Lower lobe of right lung (tissue), 2 donors: ENCODE data around the gene COL23A1. TPM values are rescaled to one million over a fixed set of nuclear protein-coding genes. Genes with fewer than 3 reads are reported as not detected.

Experiments
- ATAC-seq, 2 donors: fragments of 200-7000 bp; cut with Tn5 transposase; one replicate each; pipeline ENCODE4 v1.9.1; 2020 to 2022; ENCODE audit warnings: mild to moderate bottlenecking in 2 of 2, moderate library complexity in 2 of 2
- DNase-seq: peaks from one replicate; pipeline ENCODE4 v3.0.0-alpha.2; 2020
- H3K27ac ChIP-seq: fragments of 200-600 bp; one replicate; pipeline ENCODE4 v1.8.0; 2022
- H3K27me3 ChIP-seq: fragments of 200-600 bp; one replicate; pipeline ENCODE4 v1.8.0; 2022; ENCODE audit warnings: low read depth
- H3K36me3 ChIP-seq: fragments of 200-600 bp; one replicate; pipeline ENCODE4 v1.8.0; 2022; ENCODE audit warnings: mild to moderate bottlenecking
- H3K4me1 ChIP-seq: fragments of 200-600 bp; one replicate; pipeline ENCODE4 v1.8.0; 2022
- H3K4me3 ChIP-seq: fragments of 200-600 bp; one replicate; pipeline ENCODE4 v1.8.0; 2022; ENCODE audit warnings: mild to moderate bottlenecking
- H3K9me3 ChIP-seq: fragments of 200-600 bp; one replicate; pipeline ENCODE4 v1.8.0; 2022
- intact Hi-C: fragments of 100-400 bp; cut with DNase I; formaldehyde crosslinking; loops from one replicate; pipeline ENCODE4 v1.11.0; 2022
- total RNA-seq: library from RNA; stranded (reverse); fragmentation: NEBNext Ultra II Directional; extraction: Animal tissue kit (Norgen Biotek cat#: 25700); gene quantifications from one replicate; pipeline ENCODE4 v1.2.1, GENCODE V29; 2021
- TF ChIP-seq, protein P1 (sequence below): fragments of 200-600 bp; IDR thresholded peaks from one replicate; pipeline ENCODE4 v1.8.0; 2022; ENCODE audit warnings: antibody characterized with exemption, mild to moderate bottlenecking
- donor health status: DM: no; HTN: yes; CAD: no; lungs with severe emphysema.

Gene COL23A1
- total RNA-seq, 1 donor from 2014 or later, result 1.2 TPM

DNA sequence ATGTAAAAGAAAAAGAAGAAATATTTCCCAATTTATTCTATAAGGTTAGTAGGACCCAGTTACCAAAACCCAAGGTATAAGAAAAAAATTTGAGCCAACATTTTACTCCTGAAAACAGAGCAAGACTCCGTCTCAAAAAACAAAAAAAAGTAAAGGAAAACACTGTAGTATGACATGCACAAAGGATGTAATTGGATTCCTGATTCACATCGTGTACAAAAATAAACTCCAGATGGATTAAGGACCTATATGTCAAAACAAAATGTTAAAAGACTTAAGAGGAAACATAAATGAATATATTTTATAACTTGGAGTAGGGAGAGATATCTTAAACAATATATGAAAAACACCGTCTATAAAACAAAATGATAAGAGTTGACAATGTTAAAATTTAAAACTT lies 371.4 kb downstream of the COL23A1 start:
- Histone ChIP-seq H3K27ac (no peak overlapping the region), H3K4me3 (no peak overlapping the region), H3K27me3 (no peaks in the 10 kb centered on the region), H3K36me3 (peaks cover 66% of the 10 kb centered on the region), H3K4me1 (peaks cover 13% of the 10 kb centered on the region), H3K9me3 (no peaks in the 10 kb centered on the region)
- TF ChIP-seq, protein P1, sequence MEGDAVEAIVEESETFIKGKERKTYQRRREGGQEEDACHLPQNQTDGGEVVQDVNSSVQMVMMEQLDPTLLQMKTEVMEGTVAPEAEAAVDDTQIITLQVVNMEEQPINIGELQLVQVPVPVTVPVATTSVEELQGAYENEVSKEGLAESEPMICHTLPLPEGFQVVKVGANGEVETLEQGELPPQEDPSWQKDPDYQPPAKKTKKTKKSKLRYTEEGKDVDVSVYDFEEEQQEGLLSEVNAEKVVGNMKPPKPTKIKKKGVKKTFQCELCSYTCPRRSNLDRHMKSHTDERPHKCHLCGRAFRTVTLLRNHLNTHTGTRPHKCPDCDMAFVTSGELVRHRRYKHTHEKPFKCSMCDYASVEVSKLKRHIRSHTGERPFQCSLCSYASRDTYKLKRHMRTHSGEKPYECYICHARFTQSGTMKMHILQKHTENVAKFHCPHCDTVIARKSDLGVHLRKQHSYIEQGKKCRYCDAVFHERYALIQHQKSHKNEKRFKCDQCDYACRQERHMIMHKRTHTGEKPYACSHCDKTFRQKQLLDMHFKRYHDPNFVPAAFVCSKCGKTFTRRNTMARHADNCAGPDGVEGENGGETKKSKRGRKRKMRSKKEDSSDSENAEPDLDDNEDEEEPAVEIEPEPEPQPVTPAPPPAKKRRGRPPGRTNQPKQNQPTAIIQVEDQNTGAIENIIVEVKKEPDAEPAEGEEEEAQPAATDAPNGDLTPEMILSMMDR, result no peak
- DNase-seq (no peak), ATAC-seq (no peak)
- intact Hi-C loops, result no loop called here

DNA sequence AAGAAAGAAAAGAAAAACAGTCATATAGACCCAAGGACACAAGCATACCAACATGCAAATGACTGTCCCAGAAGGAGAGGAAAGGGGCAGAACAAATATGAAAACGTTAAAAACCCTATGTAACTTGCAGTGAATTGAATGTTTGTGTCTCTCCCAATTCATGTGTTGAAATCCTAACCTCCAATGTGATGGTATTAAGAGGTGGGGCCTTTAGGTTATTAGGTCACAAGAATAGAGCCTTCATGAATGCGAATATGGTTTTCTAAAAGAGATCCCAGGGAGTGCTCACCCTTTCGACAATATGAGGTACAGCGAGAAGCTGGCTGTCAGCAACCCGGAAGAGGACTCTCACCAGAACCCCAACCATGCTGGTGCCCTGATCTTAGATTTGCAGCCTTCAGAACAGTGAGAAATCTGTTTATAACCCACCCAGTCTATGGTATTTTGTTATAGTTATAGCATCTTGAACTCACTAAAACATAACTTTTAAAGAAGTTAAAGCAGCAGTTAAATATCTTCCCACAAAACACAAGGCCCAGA lies 371.9 kb downstream of the COL23A1 start:
- TF ChIP-seq, protein P1, result no peak
- peaks cover 13% of the 10 kb centered on the region for H3K4me1 ChIP-seq

DNA sequence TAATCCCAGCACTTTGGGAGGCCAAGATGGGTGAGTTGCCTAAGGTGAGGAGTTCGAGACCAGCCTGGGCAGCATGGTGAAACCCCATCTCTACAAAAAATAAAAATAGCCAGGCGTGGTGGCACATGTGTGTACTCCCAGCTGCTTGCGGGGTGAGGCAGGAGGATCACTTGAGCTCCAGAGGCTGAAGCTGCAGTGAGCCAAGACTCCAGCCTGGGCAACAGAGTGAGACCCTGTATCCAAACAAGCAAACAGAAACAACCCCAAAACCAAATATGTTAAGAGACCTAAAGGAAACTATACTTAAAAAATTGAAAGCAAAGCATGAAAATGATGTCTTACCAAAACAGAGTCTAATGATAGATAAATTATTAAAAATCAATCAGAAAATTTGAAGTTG lies 373.4 kb downstream of the COL23A1 start:
- ATAC-seq, result no peak
- H3K9me3 ChIP-seq, result no peaks in the 10 kb centered on the region
- no peak overlapping the region for H3K4me3 ChIP-seq
- no peak overlapping the region for H3K27ac ChIP-seq
- DNase-seq, result no peak
- H3K4me1 ChIP-seq, result peaks cover 13% of the 10 kb centered on the region
- TF ChIP-seq, protein P1, result no peak
- peaks cover 77% of the 10 kb centered on the region for H3K36me3 ChIP-seq
- intact Hi-C loops, result no loop called here
- H3K27me3 ChIP-seq, result no peaks in the 10 kb centered on the region

More for the DNA sequence above, 371.9 kb downstream of the COL23A1 start:
- intact Hi-C loops, result no loop called here
- Histone ChIP-seq H3K27ac (no peak overlapping the region), H3K27me3 (no peaks in the 10 kb centered on the region), H3K4me3 (no peak overlapping the region), H3K9me3 (no peaks in the 10 kb centered on the region), H3K36me3 (peaks cover 71% of the 10 kb centered on the region)
- ATAC-seq (no peak), DNase-seq (no peak)

DNA sequence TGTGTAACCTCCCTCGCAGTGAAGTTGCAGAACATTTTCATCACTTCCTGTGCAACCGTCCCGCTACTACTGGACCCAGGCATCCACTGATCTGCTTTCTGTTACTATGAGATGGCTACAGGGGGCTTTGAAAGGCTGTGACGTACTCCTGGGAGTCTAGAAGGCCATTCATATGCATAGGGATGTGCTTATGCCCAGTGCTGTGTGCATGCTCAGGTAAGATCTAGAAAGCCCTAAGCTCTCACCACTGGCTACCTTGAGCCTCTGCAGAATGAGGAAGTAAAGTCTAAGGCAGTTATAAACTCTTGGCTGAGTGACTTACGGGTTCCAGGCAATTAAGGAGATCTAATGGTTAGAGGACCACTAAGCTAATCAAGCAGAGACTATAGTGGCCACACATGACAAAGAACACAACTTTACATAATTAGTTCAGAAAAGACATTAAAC lies 374.1 kb downstream of the COL23A1 start:
- Histone ChIP-seq H3K27me3 (no peaks in the 10 kb centered on the region), H3K36me3 (peaks cover 82% of the 10 kb centered on the region), H3K27ac (no peak overlapping the region), H3K4me1 (peaks cover 13% of the 10 kb centered on the region), H3K9me3 (no peaks in the 10 kb centered on the region), H3K4me3 (no peak overlapping the region)
- ATAC-seq, result peak in 1 of 2 donors; percentile 9
- intact Hi-C loops, result no loop called here
- TF ChIP-seq, protein P1, result no peak
- no peak for DNase-seq

DNA sequence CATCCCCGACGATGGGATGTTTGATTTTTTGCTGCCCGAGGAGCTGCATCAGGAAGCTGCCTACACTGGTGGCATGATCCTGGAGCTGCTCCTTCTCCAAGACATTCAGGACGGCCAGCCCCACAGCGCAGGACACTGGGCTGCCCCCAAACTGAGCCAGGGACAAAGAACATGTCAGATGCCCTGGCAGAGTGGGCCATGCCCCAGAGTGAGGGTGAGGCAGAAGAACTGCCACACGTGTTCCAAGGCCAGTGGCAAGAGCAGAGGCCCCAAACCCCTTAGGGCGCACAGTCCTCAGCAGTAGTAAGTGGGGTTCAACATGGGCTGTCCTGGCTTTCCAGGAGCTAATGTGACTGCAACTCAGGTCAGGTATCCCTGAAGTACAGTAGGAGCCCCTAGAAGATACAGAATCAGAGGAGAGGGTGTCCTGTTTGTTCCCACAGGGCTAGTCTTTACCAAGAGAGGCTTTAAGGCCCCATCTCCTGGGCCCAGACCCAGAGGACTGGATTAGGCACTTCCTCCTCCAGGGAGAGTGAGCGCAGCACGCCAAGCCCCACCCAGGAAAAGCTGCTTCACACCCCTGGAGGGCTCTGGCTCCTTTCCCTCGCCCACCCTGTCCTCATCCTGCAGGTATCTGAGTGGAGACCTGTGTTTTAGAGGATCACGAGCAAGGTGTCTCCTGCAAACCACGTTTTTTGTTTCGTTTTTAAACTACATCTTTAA lies 374.8 kb downstream of the COL23A1 start:
- Histone ChIP-seq H3K27me3 (no peaks in the 10 kb centered on the region), H3K4me1 (peaks cover 13% of the 10 kb centered on the region), H3K9me3 (no peaks in the 10 kb centered on the region), H3K36me3 (peaks cover 82% of the 10 kb centered on the region), H3K27ac (no peak overlapping the region), H3K4me3 (no peak overlapping the region)
- ATAC-seq, result peak in 1 of 2 donors; percentile 22
- DNase-seq, result peak; percentile 45
- TF ChIP-seq, protein P1, result no peak
- intact Hi-C loops, result no loop called here
